HG03469 (cell line): ENCODE measurements around the gene IGFBP6.

Experiments
- ATAC-seq: cut with Tn5 transposase; IDR thresholded peaks from one replicate; pipeline ENCODE4 v1.9.1; 2021; ENCODE audit warnings: mild to moderate bottlenecking, moderate library complexity, moderate number of reproducible peaks; ENCODE audit not compliant: unreplicated experiment

Gene IGFBP6

DNA sequence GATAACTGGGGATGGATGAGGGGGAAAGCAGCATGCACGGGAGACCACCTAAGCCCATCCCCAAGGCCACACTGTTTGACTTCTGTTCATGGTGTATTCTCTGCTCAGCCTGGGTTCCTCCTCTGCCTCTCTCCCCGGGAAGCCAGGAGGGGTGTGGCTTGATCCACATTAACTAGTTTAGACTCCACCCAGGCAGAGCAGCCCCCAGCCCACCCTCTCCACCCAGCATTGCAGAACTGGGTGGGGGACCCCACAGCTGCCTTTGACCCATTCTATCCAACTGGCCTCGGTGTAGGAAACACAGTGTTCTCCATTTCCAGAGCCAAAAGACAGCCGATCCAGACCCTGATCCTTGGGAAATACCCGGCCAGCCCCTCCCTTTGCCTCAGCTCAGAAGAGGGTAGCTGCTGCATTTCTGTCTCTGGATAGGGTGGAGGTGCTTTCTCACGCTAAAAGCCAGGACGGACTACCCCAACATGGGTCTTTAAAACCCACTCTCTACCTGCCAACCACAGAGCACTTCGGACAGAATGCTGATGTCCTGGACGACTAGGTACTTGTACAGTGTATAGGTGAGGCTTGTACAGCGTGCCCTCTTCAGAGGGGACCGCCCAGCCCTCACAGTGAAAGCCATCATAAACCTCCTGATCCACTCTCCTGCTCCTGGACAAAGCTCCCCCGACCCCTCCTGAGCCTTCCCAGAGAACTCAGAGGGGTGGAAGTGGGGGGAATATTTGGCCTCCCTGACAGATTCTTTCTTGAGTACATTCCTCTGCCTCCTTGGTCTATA is 27.7 kb upstream of the IGFBP6 start:
- ATAC-seq, result no peak

DNA sequence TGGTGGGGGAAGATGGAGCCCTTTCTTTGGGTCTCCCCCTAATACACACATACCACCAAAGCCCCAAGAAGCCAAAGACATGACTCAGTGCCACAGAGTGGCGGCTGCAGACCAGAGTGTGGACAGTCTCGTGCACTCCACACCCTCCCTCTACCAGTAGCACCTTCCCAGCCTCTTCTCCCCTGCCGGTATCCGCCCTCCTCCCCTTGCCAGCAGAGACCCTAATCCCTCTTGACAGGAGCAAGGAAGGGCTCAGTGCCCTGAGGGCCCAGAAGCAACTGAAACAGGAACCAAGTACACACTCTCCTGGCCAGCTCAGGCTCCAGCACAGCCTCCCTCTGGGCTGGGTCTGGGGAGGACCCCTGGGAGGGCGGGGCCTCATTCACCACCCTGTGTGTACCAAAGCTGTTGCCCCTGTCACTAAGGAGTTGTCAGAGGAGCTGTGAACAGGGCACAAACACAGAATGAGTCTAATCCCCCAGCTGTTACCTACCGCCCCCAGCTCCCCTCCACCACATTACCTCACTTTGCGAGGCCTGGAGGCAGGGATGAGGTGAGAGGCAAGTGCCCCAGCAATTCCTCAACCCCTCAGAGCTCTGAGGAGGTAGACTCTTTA is 26.5 kb upstream of the IGFBP6 start:
- ATAC-seq, result no peak

DNA sequence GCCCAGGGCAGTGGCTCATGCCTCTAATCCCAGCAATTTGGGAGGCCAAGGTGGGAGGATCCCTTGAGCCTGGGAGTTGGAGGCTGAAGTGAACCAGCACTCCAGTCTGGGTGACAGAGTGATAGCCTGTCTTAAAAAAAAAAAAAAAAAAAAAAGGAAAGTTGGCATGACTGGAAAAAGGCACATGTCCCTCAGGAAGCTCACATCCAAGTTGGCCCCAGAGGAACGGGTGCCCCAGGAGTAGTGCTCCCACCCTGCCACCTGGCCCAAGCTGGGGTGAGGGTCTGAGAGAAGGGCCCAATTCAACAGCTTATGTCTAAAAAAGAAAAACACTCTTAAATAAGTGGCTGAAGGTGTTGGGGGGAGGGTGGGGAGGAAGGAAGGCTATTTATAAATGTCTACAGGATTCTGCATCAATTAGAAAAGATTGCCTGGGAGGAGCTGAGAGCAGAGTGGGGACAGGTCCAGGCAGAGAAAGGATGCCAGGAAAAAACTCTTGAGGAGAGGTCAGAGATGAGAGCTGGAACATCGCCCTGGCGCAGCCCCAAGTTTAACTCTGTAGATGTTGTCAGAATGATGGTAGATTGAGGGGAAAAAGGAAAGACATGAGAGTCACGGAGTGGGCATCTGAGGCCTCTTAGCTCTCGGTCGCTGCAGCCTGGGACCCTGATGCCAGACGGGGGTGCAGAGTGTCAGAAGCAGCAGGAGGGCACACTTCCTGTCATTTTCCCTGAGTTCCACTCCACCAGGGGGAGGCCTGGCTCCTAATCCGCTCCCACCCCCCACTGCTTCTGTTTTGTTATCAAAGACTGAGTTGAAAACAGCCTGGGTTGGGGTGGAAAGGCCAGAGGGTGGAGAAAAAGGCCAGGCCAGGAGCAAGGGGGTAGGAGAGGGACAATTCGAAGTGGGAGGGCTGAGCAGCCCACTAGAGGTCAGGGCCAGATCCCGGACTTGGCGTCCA is 25.6 kb upstream of the IGFBP6 start:
- no peak for ATAC-seq

- no peak for ATAC-seq
These were observed 23.6 kb upstream of the IGFBP6 start for GRCh38 chr12:53073881-53074280.

- ATAC-seq, result no peak
These were observed 23.0 kb upstream of the IGFBP6 start for GRCh38 chr12:53074283-53074998.

- no peak for ATAC-seq
These were observed 22.5 kb upstream of the IGFBP6 start for GRCh38 chr12:53074999-53075370.

- ATAC-seq, result no peak
These were observed 21.0 kb upstream of the IGFBP6 start for GRCh38 chr12:53076461-53076860.

- no peak for ATAC-seq
These were observed 20.4 kb upstream of the IGFBP6 start for GRCh38 chr12:53077030-53077429.

DNA sequence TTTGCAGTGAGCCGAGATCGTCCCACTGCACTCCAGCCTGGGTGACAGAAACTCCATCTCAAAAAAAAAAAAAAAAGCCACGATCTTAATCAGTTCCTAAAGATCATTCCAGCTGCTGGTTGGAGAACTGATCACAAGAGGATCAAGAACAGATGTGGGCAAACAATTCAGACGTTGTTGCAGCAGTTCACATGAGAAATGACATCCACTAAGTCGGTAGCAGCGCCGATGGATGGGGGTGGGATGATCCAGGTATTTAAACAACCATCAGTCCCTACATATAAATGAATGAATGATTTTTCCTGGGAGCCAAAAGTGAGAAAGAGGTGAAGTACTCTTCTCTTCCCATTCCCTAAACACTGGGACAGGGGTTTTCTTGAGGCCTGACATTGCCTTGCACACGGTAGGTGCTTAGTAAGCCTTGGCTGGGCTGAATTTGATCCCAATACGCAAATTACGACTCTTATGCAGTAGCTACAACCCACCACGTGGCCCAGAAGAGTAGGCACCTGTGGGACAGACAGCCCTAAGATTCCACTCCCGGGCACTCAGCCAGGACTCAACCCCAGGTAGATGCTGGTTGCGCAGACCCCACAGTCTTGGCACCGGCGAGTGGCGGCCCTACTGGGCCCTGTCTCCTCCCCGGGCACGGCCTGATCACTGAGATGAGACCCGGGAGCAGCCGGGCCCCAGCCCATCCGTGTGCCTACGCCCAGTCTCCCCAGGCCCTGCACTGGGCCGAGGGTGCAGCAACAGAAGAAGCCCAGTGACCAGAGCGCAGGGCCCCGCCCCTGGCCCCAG is 18.8 kb upstream of the IGFBP6 start:
- ATAC-seq, result peak; percentile 14

- peak; percentile 95 for ATAC-seq
These were observed 18.0 kb upstream of the IGFBP6 start, which contains the start of gene SPRYD3 for GRCh38 chr12:53079226-53080117. TSS of gene SPRYD3 (minus strand) at chr12:53079390. CDS start at chr12:53079333, 57 bp downstream.

DNA sequence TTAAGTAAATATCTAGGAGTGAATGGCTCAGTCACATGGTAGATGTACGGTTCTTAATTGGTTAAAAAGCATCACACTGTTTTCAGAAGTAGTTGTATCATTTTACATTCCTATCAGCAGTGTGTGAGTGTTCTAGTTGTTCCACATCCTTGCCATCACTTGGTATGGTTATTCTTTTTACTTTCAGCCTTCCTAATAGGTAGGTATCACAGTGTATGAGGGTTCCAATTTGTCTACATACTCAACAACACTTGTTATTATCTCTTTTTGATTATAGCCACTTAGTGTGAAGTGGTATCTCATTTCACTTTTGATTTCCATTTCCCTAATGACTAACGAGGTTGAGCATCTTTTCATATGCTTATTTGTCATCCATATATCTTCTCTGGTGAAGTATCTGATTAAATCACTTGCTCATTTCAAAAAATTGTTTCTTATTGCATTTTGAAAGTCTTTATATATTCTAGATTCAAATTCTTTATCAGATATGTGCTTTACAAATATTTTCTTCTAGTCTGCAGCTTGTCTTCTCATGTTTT is 14.8 kb upstream of the IGFBP6 start:
- no peak for ATAC-seq

DNA sequence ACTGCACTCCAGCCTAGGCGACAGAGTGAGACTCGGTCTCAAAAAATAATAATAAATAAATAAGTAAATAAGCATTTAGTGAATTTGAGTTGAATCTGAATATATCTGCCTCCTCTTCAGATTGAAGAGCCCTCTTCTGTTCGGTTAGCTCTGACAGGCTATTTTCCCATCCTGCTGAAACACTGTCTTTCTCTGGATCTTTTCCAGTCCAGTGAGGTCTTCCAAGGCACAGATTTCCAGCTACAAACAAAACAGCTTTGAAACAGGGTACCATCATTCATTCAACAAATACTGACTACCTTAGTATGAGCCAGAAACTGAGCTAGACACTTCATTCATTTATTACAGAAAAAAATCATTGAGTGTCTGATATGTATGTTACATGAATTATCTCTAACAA is 11.1 kb upstream of the IGFBP6 start:
- ATAC-seq, result no peak

DNA sequence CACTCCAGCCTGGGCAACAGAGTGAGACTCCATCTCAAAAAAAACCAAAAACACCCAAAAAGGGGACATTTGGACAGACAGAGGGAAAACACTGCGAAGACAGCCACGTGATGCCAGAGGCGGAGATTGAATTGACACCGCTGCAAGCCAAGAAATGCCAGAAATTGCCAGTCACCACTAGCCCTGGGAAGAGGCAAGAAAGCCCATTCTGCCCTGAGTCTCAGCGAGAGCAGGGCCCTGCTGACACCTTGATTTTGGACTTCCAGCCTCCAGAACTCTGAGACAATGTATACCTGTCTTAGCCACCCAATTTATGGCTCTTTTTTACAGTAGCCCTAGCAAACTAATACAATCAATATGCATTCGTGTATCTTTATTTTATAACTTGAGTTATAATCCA is 7.4 kb upstream of the IGFBP6 start:
- no peak for ATAC-seq

DNA sequence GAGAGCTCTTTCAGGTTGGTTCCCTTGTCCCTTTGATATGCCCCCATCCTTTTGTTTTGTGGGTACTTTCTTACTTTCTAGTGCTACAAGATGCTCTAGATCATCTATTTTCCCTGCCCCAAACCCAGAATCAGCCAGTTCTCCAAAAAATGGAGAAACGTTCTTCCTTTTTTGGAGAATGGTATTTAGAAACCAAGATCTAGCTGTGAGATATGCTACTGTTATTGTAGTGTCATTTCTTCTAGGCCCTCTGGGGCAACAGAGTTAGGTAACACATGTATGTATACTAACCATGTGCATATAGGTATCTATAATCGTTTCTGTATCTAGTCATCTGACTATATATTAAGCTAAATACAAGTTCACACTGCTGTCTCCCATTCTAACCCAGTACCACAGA is 6.9 kb upstream of the IGFBP6 start:
- ATAC-seq, result no peak

DNA sequence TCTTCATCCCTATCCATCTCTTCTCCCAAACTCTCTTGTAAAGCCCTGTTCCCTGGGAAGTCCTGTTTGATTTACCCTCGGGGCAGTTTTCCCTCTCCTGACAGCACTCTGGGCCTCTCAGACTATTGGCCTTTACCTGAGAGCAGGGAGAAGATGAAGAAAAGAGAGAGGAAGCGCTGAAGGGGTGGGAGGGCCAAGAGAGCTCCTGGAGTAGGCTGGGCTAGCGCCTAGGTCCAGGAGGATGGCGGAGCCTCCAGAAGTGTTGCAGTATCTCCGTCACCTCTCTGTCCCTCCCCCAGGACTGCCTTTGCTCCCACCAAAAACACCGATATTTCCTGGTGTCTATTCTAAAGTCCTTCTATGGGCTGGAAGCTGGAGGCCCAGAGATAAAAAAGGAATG is 5.7 kb upstream of the IGFBP6 start:
- ATAC-seq, result no peak

- ATAC-seq, result no peak
These were observed 3.6 kb upstream of the IGFBP6 start for GRCh38 chr12:53093777-53094393.

- ATAC-seq, result no peak
These were observed 3.1 kb upstream of the IGFBP6 start for GRCh38 chr12:53094394-53094787.
